Stimulated activated CD4-positive, alpha-beta T cell treated with anti-CD3 and anti-CD28 coated beads, Interleukin-2, amount 100 ng/mL, for 4 hours (primary cell): ENCODE results near the gene GAB2.

Experiments
- DNase-seq: peaks from one replicate; pipeline ENCODE4 v3.0.0-alpha.2; 2020; ENCODE audit warnings: low read depth

GAB2 gene

GRCh38 chr11:78341841-78342240 is 75.8 kb downstream of the GAB2 start:
- DNase-seq = no peak

- no peak for DNase-seq
Measured at GRCh38 chr11:78340530-78340929, 77.1 kb downstream of the GAB2 start.

DNA sequence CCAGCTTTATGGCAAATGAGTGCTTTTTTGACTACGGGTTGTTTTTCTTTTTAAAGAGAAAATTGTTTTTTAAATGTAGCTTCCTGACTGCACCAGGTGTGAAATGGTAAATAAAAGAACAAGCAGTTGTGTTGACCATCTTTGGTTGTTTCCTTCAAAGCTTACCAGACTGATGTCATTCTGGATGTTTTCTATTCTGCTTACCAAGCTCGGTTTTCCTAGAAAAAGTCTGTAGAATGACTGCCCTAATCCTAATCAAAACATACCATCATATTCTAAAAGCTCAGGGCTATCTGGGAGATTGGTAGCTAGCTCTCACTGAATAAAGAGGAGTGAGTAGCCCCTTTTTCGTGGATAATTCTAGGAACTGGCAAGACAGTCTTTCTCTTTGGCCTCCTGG is 77.7 kb downstream of the GAB2 start:
- no peak for DNase-seq

- no peak for DNase-seq
Measured at GRCh38 chr11:78339483-78339882, 78.1 kb downstream of the GAB2 start.

DNA sequence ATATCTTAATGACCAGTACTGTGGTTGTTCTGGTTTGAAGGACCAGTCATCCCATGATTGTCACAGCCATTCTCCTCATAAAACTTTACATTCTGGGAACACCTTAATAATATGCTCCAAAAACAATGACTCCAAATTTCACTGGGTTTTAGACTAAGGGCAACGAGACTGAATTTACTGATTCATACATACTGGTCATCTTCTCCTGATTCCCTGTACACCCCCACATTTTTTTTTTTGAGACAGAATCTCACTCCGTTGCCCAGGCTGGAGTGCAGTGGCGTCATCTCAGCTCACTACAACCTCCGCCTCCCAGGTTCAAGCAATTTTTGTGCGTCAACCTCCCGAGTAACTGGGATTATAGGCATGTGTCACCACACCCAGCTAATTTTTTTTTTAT is 78.9 kb downstream of the GAB2 start:
- no peak for DNase-seq

DNA sequence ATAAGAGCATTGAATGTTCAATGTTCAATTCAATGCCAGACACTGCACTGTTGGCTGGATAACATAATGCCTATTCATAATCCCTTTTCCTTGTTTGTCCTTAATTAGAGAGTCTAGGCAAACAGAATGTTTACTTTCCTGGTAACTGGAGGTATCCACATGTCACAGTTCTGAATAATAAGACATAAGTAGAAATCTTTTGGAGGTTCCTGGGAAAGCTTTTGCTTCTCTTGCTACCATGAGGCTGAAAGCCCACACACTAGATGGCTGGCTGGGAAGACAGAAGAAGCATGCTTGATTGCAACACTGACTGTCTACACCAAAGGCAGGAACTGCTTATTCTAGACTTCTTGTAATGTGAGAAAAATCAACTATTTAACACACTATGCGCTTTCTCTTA is 79.5 kb downstream of the GAB2 start:
- no peak for DNase-seq

- DNase-seq = no peak
Measured at GRCh38 chr11:78337554-78337924, 80.1 kb downstream of the GAB2 start.

- no peak for DNase-seq
Measured at GRCh38 chr11:78336877-78337553, 80.6 kb downstream of the GAB2 start.

DNA sequence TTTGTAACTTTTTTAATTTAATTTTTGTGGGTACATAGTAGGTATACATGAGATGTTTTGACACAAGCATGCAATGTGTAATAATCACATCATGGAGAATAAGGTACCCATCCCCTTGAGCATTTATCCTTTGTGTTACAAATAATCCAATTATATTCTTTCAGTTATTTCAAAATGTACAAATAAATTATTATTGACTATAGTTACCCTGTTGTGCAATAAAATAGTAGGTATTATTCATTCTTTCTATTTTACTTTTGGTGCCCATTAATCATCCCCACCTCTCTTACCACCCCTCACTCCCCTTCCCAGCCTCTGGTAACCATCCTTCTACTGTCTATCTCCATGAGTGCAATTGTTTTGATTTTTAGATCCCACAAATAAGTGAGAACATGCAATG is 83.5 kb downstream of the GAB2 start:
- DNase-seq = no peak

DNA sequence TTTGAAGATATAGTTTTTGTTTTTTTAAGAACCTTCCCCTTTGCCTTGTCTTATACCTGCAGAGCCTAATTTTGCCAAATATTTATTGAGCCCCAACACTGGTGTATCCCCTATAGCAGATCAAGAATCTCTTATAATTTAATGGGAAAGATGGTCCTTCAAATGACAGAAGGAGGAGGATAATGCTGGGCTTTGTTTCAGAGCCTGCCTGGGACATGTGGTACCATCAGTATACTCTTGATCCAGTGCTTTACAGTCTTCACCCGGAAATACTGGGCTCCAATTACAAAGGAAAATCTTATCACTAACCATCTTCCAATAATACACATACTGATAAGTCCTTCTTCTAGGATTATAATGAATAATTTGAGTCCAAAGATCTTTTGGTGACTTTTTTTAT is 84.7 kb downstream of the GAB2 start:
- no peak for DNase-seq

DNA sequence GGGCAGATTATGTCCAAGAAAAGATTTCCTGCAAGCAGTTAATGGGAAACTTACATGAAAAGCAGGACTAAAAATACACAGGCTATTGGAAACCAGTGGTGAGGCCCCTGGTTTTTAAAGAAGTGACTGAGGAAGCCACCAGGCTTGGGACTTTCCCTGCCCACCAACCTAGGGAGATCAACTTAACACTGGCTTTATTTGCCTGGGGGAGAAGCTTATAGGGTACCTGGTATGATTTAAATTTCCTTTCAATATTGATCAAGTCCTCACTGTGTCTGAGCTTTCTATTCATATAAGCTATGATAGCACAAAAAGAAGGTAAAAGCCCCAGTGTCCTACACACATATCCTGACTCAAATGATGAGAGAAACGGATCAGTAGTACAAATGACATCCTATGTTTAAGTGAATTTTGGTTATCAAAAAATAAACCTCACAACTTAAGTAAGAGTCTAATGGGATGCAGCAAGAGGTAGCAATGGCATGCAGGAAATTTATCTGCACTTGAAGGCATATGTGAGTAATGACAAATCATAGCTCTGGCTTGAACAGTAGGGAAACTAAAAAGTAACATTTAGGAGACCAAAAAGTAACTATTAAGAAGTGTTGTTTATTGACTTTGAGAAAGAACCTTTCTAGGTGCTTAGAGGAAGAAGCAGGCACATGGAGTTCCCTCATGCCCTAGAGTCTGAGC is 85.3 kb downstream of the GAB2 start:
- DNase-seq = no peak

- no peak for DNase-seq
Measured at GRCh38 chr11:78331711-78332110, 85.9 kb downstream of the GAB2 start.

DNA sequence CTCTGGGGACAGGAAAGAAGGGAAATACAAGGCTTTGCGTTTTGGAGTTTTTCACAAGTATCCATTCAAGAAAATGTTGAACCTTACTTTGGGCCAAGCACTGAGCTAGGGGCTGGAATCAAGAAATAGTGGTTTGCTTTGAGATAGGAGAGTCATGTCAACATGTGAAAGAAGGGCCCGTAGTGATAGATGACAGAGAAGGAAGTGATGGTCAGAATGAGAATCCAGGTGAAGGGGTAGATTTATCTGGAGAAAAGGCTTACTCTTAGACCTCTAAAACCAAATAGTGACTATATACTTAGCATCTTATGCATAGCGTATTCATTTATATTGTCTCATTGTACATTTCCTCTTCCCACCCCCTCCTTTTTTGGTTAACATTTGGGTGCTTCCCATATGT is 87.3 kb downstream of the GAB2 start:
- DNase-seq = no peak

DNA sequence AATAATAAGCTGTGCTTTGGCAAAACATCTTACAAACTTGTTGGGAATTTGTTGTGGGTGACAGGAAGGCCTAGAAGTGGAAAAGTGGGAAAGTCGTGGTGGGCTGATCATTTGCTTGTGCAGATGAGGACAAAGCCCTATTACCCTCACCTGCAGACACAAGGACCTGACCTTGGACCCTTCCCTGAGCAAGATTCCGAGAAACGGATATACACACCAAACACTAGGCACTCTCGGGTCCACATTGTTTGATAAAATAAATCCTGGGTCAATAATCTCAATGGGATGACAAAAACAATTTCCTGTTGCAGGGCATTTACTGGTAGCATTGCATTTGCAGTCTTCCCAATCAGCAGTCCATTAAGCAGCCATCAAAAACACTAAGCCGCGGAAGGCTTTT is 89.7 kb downstream of the GAB2 start:
- no peak for DNase-seq

- no peak for DNase-seq
Measured at GRCh38 chr11:78325274-78325781, 92.3 kb downstream of the GAB2 start.

- DNase-seq = no peak
Measured at GRCh38 chr11:78323363-78323762, 94.3 kb downstream of the GAB2 start.

- no peak for DNase-seq
Measured at GRCh38 chr11:78319453-78319955, 98.1 kb downstream of the GAB2 start.

- no peak for DNase-seq
Measured at GRCh38 chr11:78318321-78319114, 99.1 kb downstream of the GAB2 start.

- DNase-seq = no peak
Measured at GRCh38 chr11:78315724-78316123, 101.9 kb downstream of the GAB2 start.

DNA sequence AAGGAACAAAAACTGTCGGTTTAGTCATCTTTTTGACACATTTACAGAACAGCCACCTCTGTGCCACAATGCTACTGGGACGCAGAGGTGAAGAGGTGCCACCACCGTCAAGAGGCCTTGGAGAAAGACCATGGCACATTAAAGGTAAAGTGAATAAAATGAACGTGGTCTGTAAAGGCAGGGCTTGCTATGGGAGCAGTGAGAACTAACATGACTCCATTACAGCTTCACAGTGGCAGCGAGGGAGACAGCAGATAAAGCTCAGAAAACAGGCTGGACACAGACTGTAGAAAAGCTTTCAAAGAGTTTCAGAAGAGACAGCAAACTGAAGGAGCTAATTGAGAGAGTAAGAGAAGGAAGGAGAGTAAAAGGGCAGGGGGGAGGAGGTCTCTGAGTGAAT is 102.9 kb downstream of the GAB2 start:
- no peak for DNase-seq

GRCh38 chr11:78313898-78314297 is 103.7 kb downstream of the GAB2 start:
- DNase-seq = no peak

GRCh38 chr11:78313181-78313795 is 104.3 kb downstream of the GAB2 start:
- no peak for DNase-seq
